Gastrocnemius medialis (tissue), 4 donors: ENCODE results near the gene PABPC3. TPM values are rescaled to one million over a fixed set of nuclear protein-coding genes. Genes with fewer than 3 reads are reported as not detected.

Experiments
- ATAC-seq, 2 donors: fragments of 150-250 bp; one replicate each; pipeline ENCODE4 v1.9.1; 2016
- DNase-seq, 2 donors: peaks; one replicate each; pipeline ENCODE4 v3.0.0-alpha.2; 2019
- H3K27ac ChIP-seq, 4 donors: fragments of 200-600 bp; sonication (generic); 1 replicate in 1 of 4; 2 replicates in 3 of 4; pipeline ENCODE4 v1.5.1; 2016 to 2018; ENCODE audit warnings: mild to moderate bottlenecking in 2 of 4, moderate library complexity in 1 of 4
- H3K27me3 ChIP-seq, 3 donors: fragments of 200-600 bp; sonication (generic) in 2 of 3; 1 replicate in 1 of 3; 2 replicates in 2 of 3; pipeline versions ENCODE4 v1.5.1 to v1.6.0; 2016 to 2019; ENCODE audit warnings: mild to moderate bottlenecking in 1 of 3, moderate library complexity in 1 of 3
- H3K36me3 ChIP-seq, 2 donors: fragments of 200-600 bp; sonication (generic) in 1 of 2; one replicate each; pipeline ENCODE4 v1.5.1; 2017 to 2018
- H3K4me1 ChIP-seq, 2 donors: fragments of 200-600 bp; sonication (generic) in 1 of 2; one replicate each; pipeline ENCODE4 v1.5.1; 2016 to 2017; ENCODE audit warnings: mild to moderate bottlenecking in 2 of 2
- H3K4me3 ChIP-seq, 4 donors: fragments of 200-600 bp; sonication (generic) in 3 of 4; 1 replicate in 1 of 4; 2 replicates in 3 of 4; pipeline ENCODE4 v1.5.1; 2016 to 2019; ENCODE audit warnings: mild to moderate bottlenecking in 2 of 4
- H3K9me3 ChIP-seq, 3 donors: fragments of 200-600 bp; sonication (generic) in 2 of 3; 1 replicate in 1 of 3; 2 replicates in 2 of 3; pipeline ENCODE4 v1.5.1; 2016 to 2019
- CTCF ChIP-seq, 5 experiments: fragments of 450-650 bp in 3 of 5; fragments of 200-600 bp in 2 of 5; sonication (generic) in 2 of 5; IDR thresholded peaks in 4 of 5; conservative IDR thresholded peaks in 1 of 5; 1 replicate in 4 of 5; 2 replicates in 1 of 5; pipeline ENCODE4 v1.5.1; 2016 to 2019; ENCODE audit warnings: antibody characterized with exemption in 5 of 5, mild to moderate bottlenecking in 3 of 5, moderate library complexity in 3 of 5
- POLR2A ChIP-seq, 2 donors: fragments of 450-650 bp; IDR thresholded peaks; one replicate each; pipeline ENCODE4 v1.6.1; 2017; ENCODE audit warnings: antibody characterized with exemption in 2 of 2, mild to moderate bottlenecking in 2 of 2, moderate library complexity in 2 of 2
- in situ Hi-C, 4 donors: fragments of 200-750 bp; cut with MboI; loops; one replicate each; pipeline versions ENCODE4 v1.15.0 to v1.8.0; 2017; ENCODE audit warnings: low sequenced_read_pairs in 4 of 4
- intact Hi-C: fragments of 100-400 bp; cut with DNase I; formaldehyde crosslinking; loops from one replicate; pipeline ENCODE4 v1.15.1; 2023; ENCODE audit warnings: low total_unique reads
- total RNA-seq, 4 donors: library from RNA; depleted of rRNA; stranded (reverse); fragments of >200 nt; gene quantifications; one replicate each; pipeline versions ENCODE4 v1.1.0 to v1.2.3, GENCODE V29; 2016

PABPC3 gene
- total RNA-seq, 4 donors from 2014 or later: not detected

- no peak overlapping the region for H3K27ac ChIP-seq
- ATAC-seq (no peak), DNase-seq (no peak)
- TF ChIP-seq POLR2A (IDR thresholded peaks at IDR 0.05): no peak
- TF ChIP-seq CTCF (IDR thresholded peaks at IDR 0.05 in 4 of 5, conservative IDR thresholded peaks at IDR 0.05 in 1 of 5): no peak
- intact Hi-C loops: no loop called here
- no peaks in the 10 kb centered on the region for H3K4me1 ChIP-seq
- no peaks in the 10 kb centered on the region for H3K9me3 ChIP-seq
- H3K27me3 ChIP-seq: no peaks in the 10 kb centered on the region
- no peak overlapping the region for H3K4me3 ChIP-seq
- no peaks in the 10 kb centered on the region for H3K36me3 ChIP-seq
- in situ Hi-C loops: no loop called here
Observed at GRCh38 chr13:25143706-25144105, 47.8 kb downstream of the PABPC3 start.

DNA sequence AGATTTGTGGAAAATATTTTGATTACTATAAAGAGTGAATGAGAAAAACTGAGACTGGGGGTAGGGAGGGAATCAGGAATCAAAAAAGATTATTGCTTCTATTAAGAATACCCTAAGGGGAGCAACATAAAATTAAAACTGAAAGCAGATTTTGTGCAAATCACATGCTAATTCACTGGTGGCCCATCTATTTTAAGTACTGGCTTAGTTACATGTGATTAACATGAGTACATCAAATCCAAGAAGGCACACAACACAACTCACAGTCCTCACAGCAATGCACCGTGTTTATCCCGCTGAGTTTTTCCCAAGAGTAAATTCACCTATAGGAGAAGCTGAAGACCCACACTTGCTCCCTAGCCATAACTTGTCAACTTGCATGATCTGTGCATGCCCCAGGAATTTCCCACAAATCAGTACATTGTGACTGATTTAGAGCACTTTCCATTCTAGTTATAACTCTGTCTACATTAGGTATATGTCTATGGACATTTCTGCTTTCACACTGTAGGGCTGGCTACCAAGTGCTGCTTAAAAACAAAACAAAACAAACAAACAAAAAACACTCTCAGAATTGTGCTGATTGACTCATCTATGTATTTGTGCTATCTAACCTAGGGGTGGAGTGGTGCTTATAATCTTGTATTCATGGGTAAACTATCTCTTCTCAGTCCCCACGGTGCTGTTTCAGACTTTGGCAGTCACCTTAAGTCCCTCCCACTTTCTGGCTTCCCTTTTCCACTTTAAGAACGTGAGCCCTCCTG is 51.9 kb downstream of the PABPC3 start:
- ATAC-seq: no peak
- intact Hi-C loops: no loop called here
- no peaks in the 10 kb centered on the region for H3K4me1 ChIP-seq
- H3K27me3 ChIP-seq: no peaks in the 10 kb centered on the region
- in situ Hi-C loops: no loop called here
- no peaks in the 10 kb centered on the region for H3K36me3 ChIP-seq
- TF ChIP-seq POLR2A (IDR thresholded peaks at IDR 0.05): no peak
- no peak for TF ChIP-seq CTCF (IDR thresholded peaks at IDR 0.05 in 4 of 5, conservative IDR thresholded peaks at IDR 0.05 in 1 of 5)
- H3K9me3 ChIP-seq: no peaks in the 10 kb centered on the region
- H3K27ac ChIP-seq: no peak overlapping the region
- DNase-seq: no peak
- no peak overlapping the region for H3K4me3 ChIP-seq

DNA sequence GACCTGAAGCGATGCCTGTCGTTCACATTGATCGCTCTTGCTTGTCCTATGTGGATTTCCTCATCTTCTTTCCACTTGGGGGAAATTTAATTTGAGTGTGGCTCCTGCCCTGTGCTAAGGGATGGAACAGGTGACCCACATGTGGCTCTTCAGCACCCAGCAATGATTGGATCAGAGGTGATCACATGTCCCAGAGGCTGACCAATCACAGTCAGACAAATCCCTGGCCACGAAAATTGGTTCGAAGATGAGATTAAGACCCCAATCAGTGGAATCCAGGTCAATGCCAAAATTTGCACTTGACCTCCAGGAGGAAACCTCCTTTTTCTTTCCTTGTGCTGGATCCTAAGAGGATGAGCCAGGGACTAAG is 52.5 kb downstream of the PABPC3 start:
- TF ChIP-seq POLR2A (IDR thresholded peaks at IDR 0.05): no peak
- TF ChIP-seq CTCF (IDR thresholded peaks at IDR 0.05 in 4 of 5, conservative IDR thresholded peaks at IDR 0.05 in 1 of 5): no peak
- Histone ChIP-seq H3K36me3 (no peaks in the 10 kb centered on the region), H3K4me1 (no peaks in the 10 kb centered on the region), H3K9me3 (no peaks in the 10 kb centered on the region), H3K27me3 (no peaks in the 10 kb centered on the region), H3K27ac (no peak overlapping the region), H3K4me3 (no peak overlapping the region)
- intact Hi-C loops (no loop called here), in situ Hi-C loops (no loop called here)
- no peak for ATAC-seq
- no peak for DNase-seq

Other genes with a start within 250 kb of the PABPC3 start
- under 1 TPM in 3 of 4 donors, not detected in 1; 0.10 to 0.87 (median 0.27) TPM for gene AMER2, start 76.2 kb downstream of the PABPC3 start, total RNA-seq
- gene MTMR6, start 191.4 kb downstream of the PABPC3 start, total RNA-seq: 10 to 100 TPM; 17.5 to 25.1 (median 21.7) TPM
- 10 to 100 TPM; 39.9 to 65.6 (median 56.9) TPM for gene NUP58, start 205.5 kb downstream of the PABPC3 start, total RNA-seq